HG02840 (cell line): ENCODE data around the gene PLEK.
A peak's percentile ranks its signal among the peaks of the same experiment; 100 is the strongest.
"Not testable (repeated sequence)": the region's sequence is repeated elsewhere in the genome, so short reads cannot be mapped to it uniquely, and the experiment has no call there.

Source experiments
- ATAC-seq: cut with Tn5 transposase; IDR thresholded peaks from one replicate; pipeline ENCODE4 v1.9.1; 2021; ENCODE audit warnings: mild to moderate bottlenecking, moderate library complexity, moderate number of reproducible peaks; ENCODE audit not compliant: unreplicated experiment, low FRiP score

Gene PLEK

GRCh38 chr2:68352651-68353391 is 12.3 kb upstream of the PLEK start:
- no peak for ATAC-seq

DNA sequence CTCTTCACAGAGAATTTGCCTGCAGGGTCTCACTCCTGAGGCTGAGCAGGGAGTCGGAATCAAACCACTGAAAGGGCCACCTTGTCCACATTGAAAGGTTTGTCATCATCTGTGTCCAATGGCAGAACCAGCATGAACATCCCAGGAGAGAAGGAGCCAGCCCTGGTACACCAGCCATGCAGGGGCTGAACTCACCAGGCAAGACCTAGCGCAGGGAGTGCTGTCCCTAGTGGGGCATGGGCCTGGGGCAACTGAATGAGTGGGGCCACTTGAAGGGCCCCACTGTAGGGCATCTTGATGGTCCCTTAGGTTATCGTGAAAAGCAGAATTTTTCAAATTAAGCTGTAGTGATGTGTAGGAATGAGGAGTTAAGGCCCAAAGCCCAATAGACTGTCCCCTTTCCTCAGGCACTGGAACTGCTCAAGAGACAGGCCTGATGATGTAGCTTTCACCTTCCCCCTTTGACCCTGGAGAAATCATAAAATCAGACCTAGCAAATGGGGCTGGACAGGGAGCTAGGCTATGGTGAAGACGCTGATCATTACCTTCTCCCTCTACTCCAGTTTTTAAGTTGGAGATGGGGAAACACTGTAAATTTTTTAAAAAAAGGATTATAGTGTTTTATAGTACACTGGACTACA is 8.4 kb upstream of the PLEK start:
- ATAC-seq: no peak

DNA sequence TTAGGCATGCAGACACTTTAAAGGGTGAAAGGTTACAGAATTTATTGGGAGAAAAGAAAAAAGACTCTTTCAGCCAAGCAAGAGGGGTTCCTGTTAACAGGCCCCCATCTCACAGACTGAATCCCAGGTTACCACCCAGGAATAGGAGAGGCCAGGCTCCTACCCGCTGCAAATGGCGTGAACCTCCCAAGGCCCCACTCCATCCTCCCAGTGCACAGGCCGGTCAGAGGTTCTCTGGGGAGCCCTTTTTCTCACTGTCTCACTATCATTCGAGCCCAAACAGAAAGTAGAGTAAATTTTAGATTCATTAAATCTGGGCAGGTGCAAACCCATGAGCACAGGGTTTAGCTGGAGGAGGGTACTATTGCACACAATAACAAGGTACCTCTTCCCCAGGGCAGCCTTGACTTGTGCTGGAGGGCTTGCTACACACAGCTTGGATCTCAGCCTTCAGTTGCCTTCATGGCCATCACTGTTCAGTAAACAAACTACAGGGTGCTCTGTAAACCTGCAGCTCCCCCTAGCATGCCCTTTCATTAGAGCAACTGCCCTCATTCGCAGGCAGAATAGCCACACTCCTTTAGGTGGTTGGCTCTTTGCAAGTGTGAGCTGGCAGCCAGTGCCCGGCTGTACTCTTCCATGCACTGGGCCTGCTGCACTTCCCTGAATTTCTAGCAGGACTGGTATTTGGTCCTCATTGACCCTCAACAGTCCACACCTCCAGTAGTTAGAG is 7.3 kb upstream of the PLEK start:
- no peak for ATAC-seq

DNA sequence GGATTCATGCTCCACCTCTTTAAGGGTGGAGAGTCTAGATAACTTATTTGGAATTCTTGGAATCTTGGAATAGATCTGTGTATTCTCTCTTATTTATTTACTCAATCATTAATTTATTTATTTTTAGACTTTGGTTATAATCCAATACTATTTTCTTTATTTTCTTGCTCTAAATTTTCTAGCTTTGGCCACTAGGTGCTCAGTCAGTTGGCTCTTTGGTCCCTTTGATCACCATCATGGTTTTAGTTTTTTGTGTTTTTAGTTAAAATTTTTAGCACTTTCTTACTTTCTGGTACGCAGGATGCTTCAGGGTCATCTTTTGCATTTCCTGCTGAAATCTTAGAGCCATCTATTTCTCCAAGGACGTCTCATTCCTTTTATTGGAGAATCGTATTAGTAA is 5.2 kb upstream of the PLEK start:
- ATAC-seq: no peak

GRCh38 chr2:68362069-68362468 is 3.0 kb upstream of the PLEK start:
- peak; percentile 45 for ATAC-seq

GRCh38 chr2:68362749-68363148 is 2.3 kb upstream of the PLEK start:
- no peak for ATAC-seq

DNA sequence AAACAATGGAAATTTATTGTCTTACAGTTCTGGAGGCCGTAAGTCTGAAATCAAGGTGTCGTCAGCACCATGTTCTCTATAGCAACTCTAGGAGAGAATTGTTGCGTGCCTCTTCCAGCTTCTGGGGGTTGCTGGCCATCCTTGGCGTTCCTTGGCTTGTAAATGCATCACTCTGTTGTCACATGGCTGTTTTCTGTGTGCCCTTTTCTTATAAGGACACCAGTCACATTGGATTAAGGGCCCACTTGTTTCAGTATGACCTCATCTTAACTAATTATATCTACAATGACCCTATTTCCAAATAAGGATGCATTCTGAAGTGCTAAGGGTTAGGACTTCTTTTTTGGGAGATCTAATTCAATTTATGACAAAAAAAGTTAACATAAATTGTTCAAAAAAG is 1.4 kb upstream of the PLEK start:
- ATAC-seq: no peak

- no peak for ATAC-seq
These were observed 1.0 kb downstream of the PLEK start for GRCh38 chr2:68366083-68366560.

DNA sequence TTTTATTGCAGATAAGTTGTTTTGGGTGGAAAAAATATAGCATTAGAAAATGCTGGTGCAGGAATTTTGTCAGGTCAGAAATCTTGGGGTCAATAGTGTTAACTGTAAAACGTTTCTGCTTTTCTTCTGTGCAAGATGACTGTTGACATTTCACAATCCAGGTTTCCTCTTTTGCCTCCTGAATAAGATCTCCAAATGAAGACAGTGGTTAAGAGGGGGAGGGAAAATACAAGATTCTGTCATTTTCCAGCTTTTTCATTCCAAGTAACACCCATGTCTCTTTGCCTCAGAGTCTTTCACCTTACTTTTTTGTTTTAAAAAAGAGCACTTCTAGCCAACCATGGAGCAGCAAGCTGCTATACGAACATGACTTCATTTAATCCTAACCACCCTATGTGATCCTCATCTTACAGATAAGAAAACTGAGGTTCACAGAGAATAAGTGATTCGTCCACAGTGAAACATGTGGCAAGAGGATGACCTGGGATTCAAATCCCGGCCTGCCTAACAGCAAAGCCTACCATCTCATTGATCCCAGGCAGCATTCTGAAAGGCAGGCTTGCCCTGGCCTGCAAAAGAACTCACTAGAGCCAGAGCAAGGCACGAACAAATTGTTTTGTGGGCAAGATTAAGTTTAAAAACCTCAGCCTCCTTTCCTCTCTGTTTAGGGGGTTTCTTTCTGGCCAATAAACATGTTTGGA is 3.0 kb downstream of the PLEK start:
- no peak for ATAC-seq

DNA sequence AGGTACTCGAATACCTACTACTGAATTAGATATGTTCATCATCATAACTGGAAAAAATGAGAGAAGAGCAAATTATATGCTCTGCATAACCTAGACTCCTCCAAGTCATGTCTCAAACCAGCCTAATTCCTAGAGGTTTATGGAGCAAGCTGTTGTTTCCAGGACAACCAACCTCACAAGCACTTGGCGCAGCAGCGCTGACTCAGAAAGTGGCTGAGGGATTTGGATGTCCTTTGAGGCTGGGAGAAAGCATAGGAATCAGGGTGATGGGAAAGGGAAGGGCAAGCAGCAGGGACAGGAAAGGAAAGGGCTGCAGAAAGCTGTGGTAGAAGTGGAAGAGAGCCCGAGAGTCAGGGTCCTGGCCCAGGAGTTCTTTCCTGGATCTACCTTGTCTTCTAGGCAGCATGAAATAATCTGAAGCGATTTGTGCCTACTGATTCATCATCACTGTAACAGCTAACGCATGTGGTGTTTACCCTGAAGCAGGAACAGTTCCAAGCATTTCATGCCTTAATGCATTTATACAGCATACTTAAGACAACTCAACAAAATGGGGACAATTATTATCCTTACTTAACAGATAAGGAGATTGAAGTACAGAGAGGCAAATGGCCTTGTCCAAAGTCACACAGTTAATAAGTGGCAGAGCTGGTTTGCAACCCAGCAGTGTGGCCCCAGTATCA is 3.7 kb downstream of the PLEK start:
- no peak for ATAC-seq

- ATAC-seq: no peak
These were observed 4.3 kb downstream of the PLEK start for GRCh38 chr2:68369337-68369734.

DNA sequence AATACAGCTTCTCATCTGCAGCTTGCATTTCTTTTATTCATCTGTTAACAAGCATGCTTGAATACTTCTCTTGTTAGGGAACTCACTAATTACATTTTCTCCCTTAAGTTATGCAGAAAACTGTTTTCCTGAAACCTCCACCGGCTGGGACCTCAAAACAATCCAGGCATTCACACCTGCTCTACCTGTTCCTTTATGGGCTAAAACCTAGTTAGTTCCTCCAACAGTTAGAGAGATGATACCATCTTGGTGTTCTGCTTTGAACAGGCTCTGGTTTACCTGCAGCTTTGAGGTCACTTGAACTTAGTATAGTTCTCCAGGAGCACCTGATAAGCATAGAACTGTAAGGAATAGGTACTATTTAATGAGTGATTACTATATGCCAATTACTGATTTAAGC is 6.1 kb downstream of the PLEK start:
- ATAC-seq: no peak

- no peak for ATAC-seq
These were observed 6.5 kb downstream of the PLEK start for GRCh38 chr2:68371581-68371980.

- ATAC-seq: no peak
These were observed 7.4 kb downstream of the PLEK start for GRCh38 chr2:68372485-68372884.

GRCh38 chr2:68374184-68374583 is 9.1 kb downstream of the PLEK start:
- no peak for ATAC-seq

DNA sequence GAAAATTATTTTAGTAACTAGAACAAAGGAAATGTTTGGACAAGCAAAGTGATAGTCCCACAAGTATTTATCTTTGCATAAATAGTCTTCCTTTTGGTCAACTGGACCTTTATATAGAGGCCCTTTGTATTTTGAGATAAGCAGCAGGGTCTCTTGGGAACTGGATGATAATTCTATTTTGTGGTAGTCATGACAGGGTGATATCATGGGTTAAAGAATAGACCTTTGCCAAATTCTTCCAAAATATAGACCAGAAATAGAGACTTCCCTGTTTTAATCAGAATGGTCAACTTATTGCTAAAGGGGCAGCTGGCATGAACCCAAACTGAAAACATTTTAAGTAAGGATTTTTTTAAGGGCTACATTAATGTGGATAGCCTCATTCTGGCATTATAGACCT is 10.5 kb downstream of the PLEK start:
- ATAC-seq: no peak

DNA sequence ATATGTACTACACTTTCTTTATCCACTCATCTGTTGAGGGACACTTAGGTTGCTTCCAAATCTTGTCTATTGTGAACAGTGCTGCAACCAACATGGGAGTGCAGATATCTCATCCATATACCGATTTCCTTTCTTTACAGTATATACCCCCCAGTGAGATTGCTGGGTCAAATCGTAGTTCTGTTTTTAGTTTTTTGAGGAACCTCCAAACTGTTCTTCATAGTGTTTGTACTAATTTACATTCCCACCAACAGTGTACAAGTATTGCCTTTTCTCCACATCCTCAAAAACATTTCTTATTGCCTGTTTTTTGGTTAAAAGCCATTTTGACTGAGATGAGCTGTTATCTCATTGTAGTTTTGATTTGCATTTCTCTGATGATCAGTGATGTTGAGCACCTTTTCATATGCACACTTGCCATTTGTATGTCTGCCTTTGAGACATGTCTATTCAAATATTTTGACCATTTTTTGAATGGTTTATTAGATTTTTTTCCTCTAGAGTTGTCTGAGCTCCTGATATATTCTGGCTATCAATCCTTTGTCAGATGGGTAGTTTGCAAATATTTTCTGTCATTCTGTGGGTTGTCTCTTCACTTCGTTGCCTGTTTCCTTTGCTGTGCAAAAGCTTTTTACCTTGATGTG is 12.2 kb downstream of the PLEK start:
- ATAC-seq: no peak

- ATAC-seq: not testable (repeated sequence)
These were observed 13.7 kb downstream of the PLEK start for GRCh38 chr2:68378779-68379178.

GRCh38 chr2:68379184-68379708 is 14.2 kb downstream of the PLEK start:
- no peak for ATAC-seq

DNA sequence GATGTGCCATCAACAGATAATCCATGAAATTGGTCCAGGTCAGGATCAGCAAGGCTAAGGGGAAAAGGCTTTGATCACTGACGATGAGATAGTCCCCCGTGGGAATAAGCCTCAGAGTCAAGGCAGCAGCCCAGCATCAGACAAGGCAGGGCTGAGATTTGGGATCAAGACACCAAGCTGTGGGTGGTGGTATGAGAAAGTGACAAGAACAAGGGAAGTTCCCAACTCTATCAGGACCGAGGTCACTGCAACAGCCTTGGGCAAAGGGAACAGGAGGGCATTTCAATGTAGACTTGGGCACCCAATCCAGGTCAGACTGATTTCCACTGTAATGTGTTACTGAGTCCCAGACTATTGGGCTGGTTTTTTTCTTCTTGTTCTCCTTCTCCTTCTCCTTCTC is 18.7 kb downstream of the PLEK start:
- ATAC-seq: no peak
